ENCODE data around the gene TMEM144.
"Not testable (repeated sequence)": the region's sequence is repeated elsewhere in the genome, so short reads cannot be mapped to it uniquely, and the experiment has no call there.

DNA sequence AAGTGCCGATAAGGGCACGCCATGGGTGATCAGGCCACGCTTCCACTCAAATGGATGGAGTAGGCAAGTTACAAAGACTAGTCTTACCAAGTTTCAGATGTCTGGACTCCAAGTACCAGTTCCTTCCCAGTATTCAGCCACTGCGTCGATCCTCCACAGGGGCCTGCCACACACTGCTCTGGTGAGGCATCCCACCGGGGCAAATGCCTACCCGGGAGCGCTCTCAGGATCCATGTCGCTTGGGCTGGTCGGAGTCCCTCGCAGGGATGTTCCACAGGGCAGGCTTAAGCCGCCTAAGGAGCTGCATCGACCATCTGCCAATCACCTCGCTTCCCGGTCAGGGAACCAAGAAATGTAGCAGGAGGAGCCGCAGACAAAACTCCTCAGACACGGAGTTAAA lies 18.1 kb downstream of the TMEM144 start:
- TF ChIP-seq, protein P1, sequence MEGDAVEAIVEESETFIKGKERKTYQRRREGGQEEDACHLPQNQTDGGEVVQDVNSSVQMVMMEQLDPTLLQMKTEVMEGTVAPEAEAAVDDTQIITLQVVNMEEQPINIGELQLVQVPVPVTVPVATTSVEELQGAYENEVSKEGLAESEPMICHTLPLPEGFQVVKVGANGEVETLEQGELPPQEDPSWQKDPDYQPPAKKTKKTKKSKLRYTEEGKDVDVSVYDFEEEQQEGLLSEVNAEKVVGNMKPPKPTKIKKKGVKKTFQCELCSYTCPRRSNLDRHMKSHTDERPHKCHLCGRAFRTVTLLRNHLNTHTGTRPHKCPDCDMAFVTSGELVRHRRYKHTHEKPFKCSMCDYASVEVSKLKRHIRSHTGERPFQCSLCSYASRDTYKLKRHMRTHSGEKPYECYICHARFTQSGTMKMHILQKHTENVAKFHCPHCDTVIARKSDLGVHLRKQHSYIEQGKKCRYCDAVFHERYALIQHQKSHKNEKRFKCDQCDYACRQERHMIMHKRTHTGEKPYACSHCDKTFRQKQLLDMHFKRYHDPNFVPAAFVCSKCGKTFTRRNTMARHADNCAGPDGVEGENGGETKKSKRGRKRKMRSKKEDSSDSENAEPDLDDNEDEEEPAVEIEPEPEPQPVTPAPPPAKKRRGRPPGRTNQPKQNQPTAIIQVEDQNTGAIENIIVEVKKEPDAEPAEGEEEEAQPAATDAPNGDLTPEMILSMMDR (IDR thresholded peaks at IDR 0.05): not testable (repeated sequence)
- TF ChIP-seq POLR2AphosphoS5, EP300, POLR2A (IDR thresholded peaks at IDR 0.05): not testable (repeated sequence)
